PC-3 (cell line): ENCODE results near the gene C7orf57. TPM values are rescaled to one million over a fixed set of nuclear protein-coding genes. Genes with fewer than 3 reads are reported as not detected.
"Not testable (repeated sequence)": the region's sequence is repeated elsewhere in the genome, so short reads cannot be mapped to it uniquely, and the experiment has no call there.

Experiments used
- ATAC-seq: fragments of 200-7000 bp; cut with Tn5 transposase; 2 replicates; pipeline ENCODE4 v1.9.1; 2020; ENCODE audit warnings: mild to moderate bottlenecking, moderate library complexity
- BruUV-seq: library from RNA; stranded (reverse); fragments of 400-500 nt; replicated peaks from 2 replicates; lab custom pipeline; 2021; lab: Mats Ljungman, UMichigan
- CTCF ChIA-PET: fragments of 300-600 bp; sonication (Branson Sonifier 250); formaldehyde crosslinking; loops from one replicate; lab custom pipeline; 2022; ENCODE audit warnings: antibody characterized with exemption; lab: Charles Lee
- POLR2A ChIA-PET: fragments of 300-600 bp; sonication (Branson Sonifier 250); formaldehyde crosslinking; loops from one replicate; lab custom pipeline; 2022; ENCODE audit warnings: antibody characterized with exemption; ENCODE audit not compliant: unreplicated experiment; lab: Charles Lee
- DNase-seq: peaks from one replicate; pipeline ENCODE4 v3.0.0-alpha.2; 2015
- H2AFZ ChIP-seq: fragments of 300-600 bp; sonication (generic); 2 replicates; pipeline ENCODE4 v1.6.0; 2016; ENCODE audit warnings: antibody characterized with exemption, low read length
- H3F3A ChIP-seq: fragments of 300-600 bp; sonication (generic); one replicate; pipeline ENCODE4 v1.6.0; 2017; ENCODE audit warnings: antibody characterized with exemption, low read length, control low read depth, mild to moderate bottlenecking; ENCODE audit not compliant: unreplicated experiment
- H3K27ac ChIP-seq: fragments of 300-600 bp; sonication (generic); 2 replicates; pipeline ENCODE4 v1.5.1; 2016; ENCODE audit warnings: mild to moderate bottlenecking, low read length
- H3K27me3 ChIP-seq: fragments of 300-600 bp; sonication (generic); 2 replicates; pipeline ENCODE4 v1.6.1; 2016; ENCODE audit warnings: low read length, mixed read lengths
- H3K36me3 ChIP-seq: fragments of 300-600 bp; sonication (generic); 2 replicates; pipeline ENCODE4 v1.6.1; 2016; ENCODE audit warnings: low read depth, mixed run types, low read length, mixed read lengths
- H3K4me1 ChIP-seq: fragments of 300-600 bp; sonication (generic); 2 replicates; pipeline ENCODE4 v1.5.1; 2016; ENCODE audit warnings: low read length; ENCODE audit not compliant: insufficient read depth
- H3K4me2 ChIP-seq: fragments of 300-600 bp; sonication (generic); 2 replicates; pipeline ENCODE4 v1.6.0; 2016; ENCODE audit warnings: low read length
- H3K4me3 ChIP-seq: fragments of 300-600 bp; sonication (generic); 2 replicates; pipeline ENCODE4 v1.5.1; 2016; ENCODE audit warnings: mild to moderate bottlenecking, low read length, mixed read lengths
- H3K79me2 ChIP-seq: fragments of 300-600 bp; sonication (generic); 2 replicates; pipeline ENCODE4 v1.6.1; 2017; ENCODE audit warnings: low read length, mixed read lengths
- H3K9ac ChIP-seq: fragments of 300-600 bp; sonication (generic); 2 replicates; pipeline ENCODE4 v1.6.0; 2016; ENCODE audit warnings: mild to moderate bottlenecking, low read length
- H3K9me2 ChIP-seq: fragments of 300-600 bp; sonication (generic); replicated peaks from 2 replicates; pipeline ENCODE4 v1.6.1; 2016; ENCODE audit warnings: mixed run types, low read length, mixed read lengths
- H3K9me3 ChIP-seq: fragments of 300-600 bp; sonication (generic); 2 replicates; pipeline ENCODE4 v1.6.1; 2016; ENCODE audit warnings: low read length, mixed read lengths
- H4K20me1 ChIP-seq: fragments of 300-600 bp; sonication (generic); 2 replicates; pipeline ENCODE4 v1.6.1; 2016; ENCODE audit warnings: low read length, mixed read lengths
- CTCF ChIP-seq: fragments of 300-600 bp; sonication (generic); conservative IDR thresholded peaks from 2 replicates; pipeline ENCODE4 v1.5.1; 2017; ENCODE audit warnings: antibody characterized with exemption, low read depth, mild to moderate bottlenecking, low read length
- EZH2 ChIP-seq: fragments of 300-600 bp; sonication (generic); IDR thresholded peaks from one replicate; pipeline ENCODE4 v1.6.1; 2017; ENCODE audit warnings: antibody characterized with exemption, mild to moderate bottlenecking, low read length; ENCODE audit not compliant: unreplicated experiment
- EZH2phosphoT487 ChIP-seq: fragments of 300-600 bp; sonication (generic); IDR thresholded peaks from 2 replicates; pipeline ENCODE4 v1.6.1; 2018; ENCODE audit warnings: mild to moderate bottlenecking, antibody characterized with exemption, low read length, borderline replicate concordance
- intact Hi-C: fragments of 100-400 bp; cut with micrococcal nuclease; formaldehyde crosslinking; loops from 2 replicates; pipeline ENCODE4 v1.9.0; 2023
- total RNA-seq: library from RNA; depleted of rRNA; stranded (reverse); fragments of >200 nt; gene quantifications from 2 replicates; pipeline ENCODE4 v1.2.3, GENCODE V29; 2014

C7orf57 gene
- total RNA-seq, 1 experiment from 2014 or later, result 0.15 TPM

GRCh38 chr7:47992446-47992845 is 42.9 kb upstream of the C7orf57 start:
- Histone ChIP-seq H3K9ac (no peak overlapping the region), H3K4me2 (no peak overlapping the region), H3F3A (no peaks in the 10 kb centered on the region), H3K9me3 (no peaks in the 10 kb centered on the region), H3K27ac (no peak overlapping the region), H3K4me1 (no peaks in the 10 kb centered on the region), H3K79me2 (no peaks in the 10 kb centered on the region), H3K4me3 (no peak overlapping the region), H3K9me2 (no peaks in the 10 kb centered on the region), H2AFZ (no peak overlapping the region), H4K20me1 (no peaks in the 10 kb centered on the region), H3K27me3 (no peaks in the 10 kb centered on the region), H3K36me3 (no peaks in the 10 kb centered on the region)
- ChIA-PET CTCF (interaction anchor here (0.6 kb wide), 1 partner anchor 41 kb away, joined by 3 read pairs; no protein-coding TSS in a partner anchor), POLR2A (no interaction called here)
- ATAC-seq (no peak), DNase-seq (no peak)
- TF ChIP-seq CTCF (no peak), EZH2phosphoT487 (no peak), EZH2 (no peak)
- intact Hi-C loops, result no loop called here
- no TSS peak for BruUV-seq

- Histone ChIP-seq H3K36me3 (no peaks in the 10 kb centered on the region), H3K27ac (no peak overlapping the region), H3K27me3 (no peaks in the 10 kb centered on the region), H3K4me1 (peaks cover 8% of the 10 kb centered on the region), H3F3A (no peaks in the 10 kb centered on the region), H3K4me3 (no peak overlapping the region), H2AFZ (no peak overlapping the region), H3K79me2 (no peaks in the 10 kb centered on the region), H3K9me2 (no peaks in the 10 kb centered on the region), H3K4me2 (no peak overlapping the region), H3K9me3 (no peaks in the 10 kb centered on the region), H4K20me1 (no peaks in the 10 kb centered on the region), H3K9ac (no peak overlapping the region)
- intact Hi-C loops, result no loop called here
- ChIA-PET POLR2A (no interaction called here), CTCF (interaction anchor here (0.6 kb wide), 1 partner anchor 47 kb away, joined by 3 read pairs; no protein-coding TSS in a partner anchor)
- TF ChIP-seq CTCF (no peak), EZH2 (no peak), EZH2phosphoT487 (no peak)
- no TSS peak for BruUV-seq
- no peak for DNase-seq
- ATAC-seq, result no peak
Observed at GRCh38 chr7:47999413-47999812, 35.9 kb upstream of the C7orf57 start.

- peak overlapping the region; percentile 2 for H3K4me2 ChIP-seq
- H2AFZ ChIP-seq, H3F3A ChIP-seq, H3K79me2 ChIP-seq, H3K4me3 ChIP-seq, BruUV-seq, POLR2A ChIA-PET, H3K27me3 ChIP-seq, H3K27ac ChIP-seq, H3K9me2 ChIP-seq, H4K20me1 ChIP-seq, H3K36me3 ChIP-seq, H3K9ac ChIP-seq, intact Hi-C loops, H3K4me1 ChIP-seq, H3K9me3 ChIP-seq: not testable (repeated sequence)
- CTCF ChIA-PET, result interaction anchor here (0.6 kb wide), 1 partner anchor 48 kb away, joined by 3 read pairs; no protein-coding TSS in a partner anchor
- ATAC-seq (peak; percentile 42; the same call in 1 of the 2 replicates), DNase-seq (peak; percentile 47)
Observed at GRCh38 chr7:48000164-48000563, 35.2 kb upstream of the C7orf57 start.
